Mesenchymal stem cell (in vitro differentiated cells and primary cell): ENCODE measurements around the gene PLXNB2.

ENCODE experiments used
- DNase-seq: peaks from one replicate; pipeline ENCODE4 v3.0.0-alpha.2; 2013
- H2AFZ ChIP-seq: one replicate; pipeline ENCODE4 v1.6.1; 2013; ENCODE audit warnings: low read depth, mild to moderate bottlenecking, control low read depth, inconsistent platforms, low read length, moderate library complexity
- H2AK5ac ChIP-seq: 2 replicates; pipeline ENCODE4 v1.6.1; 2013; ENCODE audit warnings: low read length, moderate library complexity, mild to moderate bottlenecking, inconsistent platforms; ENCODE audit not compliant: severe bottlenecking
- H2BK120ac ChIP-seq: one replicate; pipeline ENCODE4 v1.6.1; 2013; ENCODE audit warnings: low read depth, mild to moderate bottlenecking, inconsistent platforms, low read length, moderate library complexity
- H2BK12ac ChIP-seq, 2 experiments: one replicate each; pipeline ENCODE4 v1.6.1; 2013; ENCODE audit warnings: inconsistent platforms in 2 of 2, low read length in 2 of 2, mild to moderate bottlenecking in 2 of 2, moderate library complexity in 2 of 2, control low read depth in 1 of 2
- H2BK15ac ChIP-seq: one replicate; pipeline ENCODE4 v1.6.1; 2013; ENCODE audit warnings: mild to moderate bottlenecking, low read depth, inconsistent platforms; ENCODE audit not compliant: poor library complexity, severe bottlenecking
- H2BK5ac ChIP-seq: 2 replicates; pipeline ENCODE4 v1.6.1; 2013; ENCODE audit warnings: low read depth, mild to moderate bottlenecking, low read length, control low read depth, inconsistent platforms; ENCODE audit not compliant: poor library complexity, severe bottlenecking
- H3K14ac ChIP-seq, 2 experiments: one replicate each; pipeline ENCODE4 v1.6.1; 2013; ENCODE audit warnings: inconsistent platforms in 2 of 2, low read length in 2 of 2, control low read depth in 1 of 2, mild to moderate bottlenecking in 1 of 2, moderate library complexity in 1 of 2
- H3K18ac ChIP-seq, 2 experiments: one replicate each; pipeline ENCODE4 v1.6.1; 2013; ENCODE audit warnings: inconsistent platforms in 2 of 2, low read length in 2 of 2, control low read depth in 1 of 2, low read depth in 1 of 2, mild to moderate bottlenecking in 1 of 2
- H3K23ac ChIP-seq, 2 experiments: one replicate each; pipeline ENCODE4 v1.6.1; 2013; ENCODE audit warnings: inconsistent platforms in 2 of 2, low read length in 2 of 2, mild to moderate bottlenecking in 2 of 2, moderate library complexity in 2 of 2, control low read depth in 1 of 2
- H3K27ac ChIP-seq: 2 replicates; pipeline ENCODE4 v1.5.1; 2013; ENCODE audit warnings: mild to moderate bottlenecking, moderate library complexity, low read length, control low read depth, inconsistent platforms; ENCODE audit not compliant: poor library complexity, severe bottlenecking
- H3K27me3 ChIP-seq, 2 experiments: 2 replicates each; pipeline versions ENCODE4 v1.6.1 to v1.7.0; 2013; ENCODE audit warnings: low read length in 2 of 2, mild to moderate bottlenecking in 2 of 2, moderate library complexity in 2 of 2, control low read depth in 1 of 2, inconsistent platforms in 1 of 2; ENCODE audit not compliant: control insufficient read depth in 1 of 2, insufficient read depth in 1 of 2
- H3K36me3 ChIP-seq, 2 experiments: 2 replicates each; pipeline versions ENCODE4 v1.6.1 to v1.7.0; 2013; ENCODE audit warnings: low read length in 2 of 2, control low read depth in 1 of 2, inconsistent platforms in 1 of 2, low read depth in 1 of 2, mild to moderate bottlenecking in 1 of 2; ENCODE audit not compliant: insufficient read depth in 2 of 2, control insufficient read depth in 1 of 2
- H3K4ac ChIP-seq, 2 experiments: one replicate each; pipeline ENCODE4 v1.6.1; 2013; ENCODE audit warnings: inconsistent platforms in 2 of 2, low read length in 2 of 2, mild to moderate bottlenecking in 2 of 2, moderate library complexity in 2 of 2, control low read depth in 1 of 2, low read depth in 1 of 2
- H3K4me1 ChIP-seq: 2 replicates; pipeline ENCODE4 v1.6.1; 2013; ENCODE audit warnings: low read depth, low read length, control low read depth; ENCODE audit not compliant: control insufficient read depth, insufficient read depth
- H3K4me2 ChIP-seq: 2 replicates; pipeline ENCODE4 v1.6.1; 2013; ENCODE audit warnings: low read length, mild to moderate bottlenecking, inconsistent platforms; ENCODE audit not compliant: poor library complexity, severe bottlenecking
- H3K4me3 ChIP-seq, 2 experiments: 2 replicates each; pipeline versions ENCODE4 v1.5.1 to v1.7.0; 2013; ENCODE audit warnings: low read length in 2 of 2, mild to moderate bottlenecking in 2 of 2, control low read depth in 1 of 2, low read depth in 1 of 2; ENCODE audit not compliant: insufficient read depth in 1 of 2
- H3K79me1 ChIP-seq: replicated peaks from 2 replicates; pipeline ENCODE4 v1.6.1; 2013; ENCODE audit warnings: mild to moderate bottlenecking, control low read depth, low read length, inconsistent platforms; ENCODE audit not compliant: poor library complexity, severe bottlenecking
- H3K9ac ChIP-seq: 2 replicates; pipeline ENCODE4 v1.7.0; 2013; ENCODE audit warnings: mild to moderate bottlenecking, low read length, moderate library complexity
- H3K9me3 ChIP-seq: 2 replicates; pipeline ENCODE4 v1.7.0; 2013; ENCODE audit warnings: mild to moderate bottlenecking, low read length; ENCODE audit not compliant: control insufficient read depth
- H4K8ac ChIP-seq: one replicate; pipeline ENCODE4 v1.6.1; 2013; ENCODE audit warnings: inconsistent platforms, mild to moderate bottlenecking, low read length, moderate library complexity
- H4K91ac ChIP-seq: one replicate; pipeline ENCODE4 v1.6.1; 2013; ENCODE audit warnings: mild to moderate bottlenecking, low read length, inconsistent platforms
- WGBS: methylation state at CpG from one replicate; pipeline ENCODE4 v1.1.7; 2013; ENCODE audit warnings: mixed read lengths; 5-methylcytosine and 5-hydroxymethylcytosine counted together

Gene PLXNB2

GRCh38 chr22:50255099-50255498 is 52.3 kb downstream of the PLXNB2 start:
- H3K27ac ChIP-seq, result no peak overlapping the region
- no peak overlapping the region for H2AFZ ChIP-seq
- H4K91ac ChIP-seq, result no peak overlapping the region
- no peak overlapping the region for H3K14ac ChIP-seq
- no peak overlapping the region for H3K9ac ChIP-seq
- H2BK5ac ChIP-seq, result no peak overlapping the region
- H3K18ac ChIP-seq, result no peak overlapping the region
- peaks cover 4 to 70% of the 10 kb centered on the region in 2 experiments for H3K36me3 ChIP-seq
- H3K79me1 ChIP-seq, result peaks cover 22% of the 10 kb centered on the region
- no peaks in the 10 kb centered on the region for H3K27me3 ChIP-seq
- no peaks in the 10 kb centered on the region for H3K9me3 ChIP-seq
- H3K4me2 ChIP-seq, result no peak overlapping the region
- no peak overlapping the region for H3K4me3 ChIP-seq
- H2BK12ac ChIP-seq, result no peak overlapping the region
- WGBS, result 90% methylated on average over 18 of the region's 19 CpGs
- no peak overlapping the region for H3K4ac ChIP-seq
- H3K23ac ChIP-seq, result no peak overlapping the region
- H2BK120ac ChIP-seq, result no peak overlapping the region
- no peak overlapping the region for H2AK5ac ChIP-seq
- no peak for DNase-seq
- H2BK15ac ChIP-seq, result no peak overlapping the region
- peaks cover 31% of the 10 kb centered on the region for H3K4me1 ChIP-seq
- no peak overlapping the region for H4K8ac ChIP-seq

GRCh38 chr22:50253941-50254340 is 53.5 kb downstream of the PLXNB2 start:
- WGBS, result 83% methylated on average over 8 of the region's 8 CpGs
- no peak overlapping the region for H2BK12ac ChIP-seq
- no peak overlapping the region for H2BK15ac ChIP-seq
- H3K4me2 ChIP-seq, result no peak overlapping the region
- no peak overlapping the region for H2BK5ac ChIP-seq
- no peaks in the 10 kb centered on the region for H3K27me3 ChIP-seq
- no peak overlapping the region for H2AFZ ChIP-seq
- H3K9me3 ChIP-seq, result no peaks in the 10 kb centered on the region
- no peak overlapping the region for H4K8ac ChIP-seq
- H3K4me3 ChIP-seq, result no peak overlapping the region
- H3K27ac ChIP-seq, result no peak overlapping the region
- H2BK120ac ChIP-seq, result no peak overlapping the region
- no peak overlapping the region for H3K14ac ChIP-seq
- H3K79me1 ChIP-seq, result peaks cover 29% of the 10 kb centered on the region
- H2AK5ac ChIP-seq, result no peak overlapping the region
- H3K18ac ChIP-seq, result no peak overlapping the region
- H3K9ac ChIP-seq, result no peak overlapping the region
- peaks cover 27% of the 10 kb centered on the region for H3K4me1 ChIP-seq
- no peak overlapping the region for H3K23ac ChIP-seq
- DNase-seq, result no peak
- H3K36me3 ChIP-seq, result peaks cover 4 to 76% of the 10 kb centered on the region in 2 experiments
- no peak overlapping the region for H4K91ac ChIP-seq
- H3K4ac ChIP-seq, result no peak overlapping the region

- no peak overlapping the region for H4K91ac ChIP-seq
- peaks cover 31% of the 10 kb centered on the region for H3K79me1 ChIP-seq
- H2BK12ac ChIP-seq, result no peak overlapping the region
- no peak overlapping the region for H2BK5ac ChIP-seq
- no peak overlapping the region for H3K14ac ChIP-seq
- H3K36me3 ChIP-seq, result peaks cover 4 to 77% of the 10 kb centered on the region in 2 experiments
- no peak overlapping the region for H3K4me2 ChIP-seq
- no peak overlapping the region for H3K9ac ChIP-seq
- no peak overlapping the region for H4K8ac ChIP-seq
- H2BK15ac ChIP-seq, result no peak overlapping the region
- no peak overlapping the region for H3K27ac ChIP-seq
- H3K4me1 ChIP-seq, result peaks cover 29% of the 10 kb centered on the region
- H3K18ac ChIP-seq, result no peak overlapping the region
- no peaks in the 10 kb centered on the region for H3K27me3 ChIP-seq
- no peak overlapping the region for H3K4ac ChIP-seq
- H3K4me3 ChIP-seq, result no peak overlapping the region
- no peaks in the 10 kb centered on the region for H3K9me3 ChIP-seq
- H2AK5ac ChIP-seq, result no peak overlapping the region
- no peak overlapping the region for H2AFZ ChIP-seq
- no peak overlapping the region for H3K23ac ChIP-seq
- 92% methylated on average over 22 of the region's 22 CpGs for WGBS
- no peak for DNase-seq
- H2BK120ac ChIP-seq, result no peak overlapping the region
These were observed 54.2 kb downstream of the PLXNB2 start for GRCh38 chr22:50253046-50253915.

GRCh38 chr22:50252082-50253045 is 55.1 kb downstream of the PLXNB2 start:
- no peak overlapping the region for H2BK120ac ChIP-seq
- H3K9me3 ChIP-seq, result no peaks in the 10 kb centered on the region
- H3K23ac ChIP-seq, result no peak overlapping the region
- no peak overlapping the region for H3K18ac ChIP-seq
- peak overlapping the region in 1 of 2 experiments; percentile 87 for H3K4me3 ChIP-seq
- H4K8ac ChIP-seq, result no peak overlapping the region
- no peak overlapping the region for H3K4ac ChIP-seq
- H3K9ac ChIP-seq, result no peak overlapping the region
- no peak overlapping the region for H2AFZ ChIP-seq
- no peak overlapping the region for H2BK5ac ChIP-seq
- no peak overlapping the region for H3K27ac ChIP-seq
- peaks cover 34% of the 10 kb centered on the region for H3K4me1 ChIP-seq
- DNase-seq, result peak; percentile 75
- no peak overlapping the region for H3K4me2 ChIP-seq
- no peak overlapping the region for H2BK12ac ChIP-seq
- peaks cover 34% of the 10 kb centered on the region for H3K79me1 ChIP-seq
- whole genome bisulfite sequencing, result 69% methylated on average over 24 of the region's 25 CpGs
- H3K27me3 ChIP-seq, result no peaks in the 10 kb centered on the region
- no peak overlapping the region for H3K14ac ChIP-seq
- no peak overlapping the region for H2BK15ac ChIP-seq
- H4K91ac ChIP-seq, result no peak overlapping the region
- H2AK5ac ChIP-seq, result no peak overlapping the region
- peaks cover 12 to 77% of the 10 kb centered on the region in 2 experiments for H3K36me3 ChIP-seq
